ENCODE data around the gene ALAD.
A peak's percentile ranks its signal among the peaks of the same experiment; 100 is the strongest.

ALAD gene

DNA sequence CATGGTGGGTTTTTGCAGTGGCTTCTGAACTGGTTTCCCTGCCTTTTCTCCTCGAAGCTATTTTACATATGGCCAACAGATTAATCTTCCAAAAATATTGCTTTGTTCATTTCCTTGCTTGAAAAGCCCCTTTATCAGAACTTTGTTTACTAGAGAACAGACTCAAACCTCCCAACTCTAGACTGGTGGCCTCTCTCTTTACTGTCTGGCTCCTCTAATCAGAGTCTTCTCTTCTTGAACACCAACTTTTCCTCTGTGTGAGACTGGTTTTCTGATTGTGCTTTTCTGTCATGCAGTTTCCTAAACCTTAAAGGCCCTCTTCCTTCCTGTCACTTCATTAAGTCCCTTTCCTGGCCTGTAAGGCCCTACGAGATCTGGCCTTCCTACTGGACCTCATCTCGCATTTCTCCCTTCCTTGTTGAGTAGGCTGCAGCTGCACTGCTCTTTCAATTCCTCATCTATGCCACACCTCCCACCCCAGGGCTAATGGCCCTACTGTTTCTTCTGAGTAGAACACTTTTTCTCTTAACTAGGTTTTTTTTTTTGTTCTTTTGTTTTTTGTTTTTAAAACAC is 15.2 kb upstream of the ALAD start:
- Histone ChIP-seq H3K9me3 (replicated peaks; ENCODE audit: insufficient read depth, low read length) (no peaks in the 10 kb centered on the region), H3K4me3 (ENCODE audit: low read length) (no peak overlapping the region), H3K27me3 (replicated peaks; ENCODE audit: insufficient read depth, low read length) (no peaks in the 10 kb centered on the region), H3K9me2 (replicated peaks; ENCODE audit: insufficient read depth, low read length) (no peaks in the 10 kb centered on the region), H3K27ac (ENCODE audit: low read length) (peak overlapping the region; percentile 73; the same call in 1 of the 2 replicates), H3K36me3 (replicated peaks; ENCODE audit: insufficient read depth, low read length) (no peaks in the 10 kb centered on the region), H3K79me2 (ENCODE audit: low read length) (no peaks in the 10 kb centered on the region), H3K4me1 (ENCODE audit: low read length) (peaks cover 16% of the 10 kb centered on the region), H2AFZ (ENCODE audit: low read length) (peak overlapping the region; percentile 44), H3K9ac (ENCODE audit: low read length) (peak overlapping the region; percentile 25; the same call in 1 of the 2 replicates), H3F3A (ENCODE audit: insufficient read depth, low read length) (peaks cover 8% of the 10 kb centered on the region; the same call in 1 of the 2 replicates), H4K20me1 (ENCODE audit: insufficient read depth, low read length) (no peaks in the 10 kb centered on the region), H3K4me2 (ENCODE audit: low read depth, low read length) (peak overlapping the region; percentile 36)
- TF ChIP-seq EZH2phosphoT487 (IDR thresholded peaks at IDR 0.05; ENCODE audit: low read length) (no peak), EZH2 (optimal IDR thresholded peaks at IDR 0.05; ENCODE audit: low read depth, low read length) (no peak)
- TF ChIP-seq, protein P1, sequence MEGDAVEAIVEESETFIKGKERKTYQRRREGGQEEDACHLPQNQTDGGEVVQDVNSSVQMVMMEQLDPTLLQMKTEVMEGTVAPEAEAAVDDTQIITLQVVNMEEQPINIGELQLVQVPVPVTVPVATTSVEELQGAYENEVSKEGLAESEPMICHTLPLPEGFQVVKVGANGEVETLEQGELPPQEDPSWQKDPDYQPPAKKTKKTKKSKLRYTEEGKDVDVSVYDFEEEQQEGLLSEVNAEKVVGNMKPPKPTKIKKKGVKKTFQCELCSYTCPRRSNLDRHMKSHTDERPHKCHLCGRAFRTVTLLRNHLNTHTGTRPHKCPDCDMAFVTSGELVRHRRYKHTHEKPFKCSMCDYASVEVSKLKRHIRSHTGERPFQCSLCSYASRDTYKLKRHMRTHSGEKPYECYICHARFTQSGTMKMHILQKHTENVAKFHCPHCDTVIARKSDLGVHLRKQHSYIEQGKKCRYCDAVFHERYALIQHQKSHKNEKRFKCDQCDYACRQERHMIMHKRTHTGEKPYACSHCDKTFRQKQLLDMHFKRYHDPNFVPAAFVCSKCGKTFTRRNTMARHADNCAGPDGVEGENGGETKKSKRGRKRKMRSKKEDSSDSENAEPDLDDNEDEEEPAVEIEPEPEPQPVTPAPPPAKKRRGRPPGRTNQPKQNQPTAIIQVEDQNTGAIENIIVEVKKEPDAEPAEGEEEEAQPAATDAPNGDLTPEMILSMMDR (IDR thresholded peaks at IDR 0.05; ENCODE audit: low read length), result no peak
- peak; percentile 54 for DNase-seq

DNA sequence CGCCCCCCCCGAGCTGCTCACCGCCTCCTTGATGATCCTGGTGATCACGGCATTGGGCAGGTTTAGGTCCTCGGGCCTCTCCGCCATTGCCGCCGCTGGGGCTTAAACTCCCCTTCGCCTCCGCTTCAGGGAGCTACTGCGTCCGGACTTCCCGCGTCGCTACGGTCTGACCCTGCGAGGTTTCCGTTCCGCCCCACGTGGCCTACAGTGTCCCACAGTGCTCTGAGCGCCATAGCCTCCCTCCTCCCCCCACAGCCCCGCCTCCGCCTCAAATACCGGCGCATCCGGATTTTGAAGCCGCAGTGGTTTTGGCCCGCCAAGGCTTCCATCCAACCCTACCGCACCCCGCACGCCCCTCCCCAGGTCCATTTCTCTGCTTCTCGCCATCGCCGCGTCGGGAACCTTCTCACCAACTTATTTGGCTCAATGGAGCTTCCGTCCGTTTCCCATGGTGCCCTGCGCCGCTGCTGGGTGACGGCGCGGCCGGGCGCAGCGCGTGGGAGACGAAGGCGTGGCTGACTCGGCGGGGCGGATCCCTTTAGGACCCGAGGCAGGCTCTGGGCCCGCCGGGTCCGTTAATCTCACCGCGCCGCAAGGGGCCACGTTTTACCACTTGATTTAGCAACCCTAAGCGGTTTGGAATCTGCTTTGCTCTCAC is 9.3 kb upstream of the ALAD start, which contains the start of the genes C9orf43 and POLE3:
Gene C9orf43 (plus strand): TSS at position 541 of the 658 bp plus-strand sequence. CDS start 2,747 bp downstream, outside the sequence.
Gene POLE3 (minus strand): TSS at position 469 of the 658 bp plus-strand sequence. CDS start 382 bp downstream, at position 87.
- peak; percentile 96 for DNase-seq
- Histone ChIP-seq H3K27me3 (replicated peaks; ENCODE audit: insufficient read depth, low read length) (no peaks in the 10 kb centered on the region), H2AFZ (ENCODE audit: low read length) (peak within 1 kb of the TSS; percentile 89), H3K36me3 (replicated peaks; ENCODE audit: insufficient read depth, low read length) (peaks cover 3% of the 10 kb centered on the region; the same call in 1 of the 2 replicates), H3K27ac (ENCODE audit: low read length) (peak within 1 kb of the TSS; percentile 96), H3F3A (ENCODE audit: insufficient read depth, low read length) (peaks cover 39% of the 10 kb centered on the region), H3K9me3 (replicated peaks; ENCODE audit: insufficient read depth, low read length) (no peaks in the 10 kb centered on the region), H3K4me1 (ENCODE audit: low read length) (peaks cover 29% of the 10 kb centered on the region), H3K4me2 (ENCODE audit: low read depth, low read length) (peak within 1 kb of the TSS; percentile 100), H3K9ac (ENCODE audit: low read length) (peak within 1 kb of the TSS; percentile 98), H4K20me1 (ENCODE audit: insufficient read depth, low read length) (no peaks in the 10 kb centered on the region), H3K9me2 (replicated peaks; ENCODE audit: insufficient read depth, low read length) (no peaks in the 10 kb centered on the region), H3K79me2 (ENCODE audit: low read length) (peaks cover 28% of the 10 kb centered on the region), H3K4me3 (ENCODE audit: low read length) (peak within 1 kb of the TSS; percentile 99)
- TF ChIP-seq, protein P1 (IDR thresholded peaks at IDR 0.05; ENCODE audit: low read length), result no peak
- TF ChIP-seq EZH2 (optimal IDR thresholded peaks at IDR 0.05; ENCODE audit: low read depth, low read length) (no peak), EZH2phosphoT487 (IDR thresholded peaks at IDR 0.05; ENCODE audit: low read length) (no peak)

DNA sequence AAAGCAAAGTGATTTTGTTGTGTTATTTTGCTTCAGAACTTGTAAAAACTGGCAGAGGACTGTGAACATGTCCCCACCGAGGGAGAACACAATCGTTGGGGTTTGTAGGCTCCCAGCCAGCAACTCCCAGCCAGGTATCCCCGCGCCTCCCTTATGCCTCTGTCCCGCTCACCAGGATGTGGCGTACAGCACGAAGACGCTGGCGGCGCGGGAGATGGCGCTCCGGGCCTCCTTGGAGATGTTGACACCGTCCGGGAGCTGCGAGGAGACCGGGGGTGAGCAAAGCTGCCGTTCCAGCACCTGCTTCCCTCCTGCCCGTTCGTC is 8.8 kb upstream of the ALAD start:
- peak overlapping the region; percentile 99 for H3K4me3 ChIP-seq (ENCODE audit: low read length)
- peak overlapping the region; percentile 89; the same call in 1 of the 2 replicates for H2AFZ ChIP-seq (ENCODE audit: low read length)
- no peaks in the 10 kb centered on the region for H3K9me3 ChIP-seq (replicated peaks; ENCODE audit: insufficient read depth, low read length)
- peak overlapping the region; percentile 98 for H3K9ac ChIP-seq (ENCODE audit: low read length)
- peak overlapping the region; percentile 100 for H3K4me2 ChIP-seq (ENCODE audit: low read depth, low read length)
- TF ChIP-seq EZH2 (optimal IDR thresholded peaks at IDR 0.05; ENCODE audit: low read depth, low read length), result no peak
- TF ChIP-seq, protein P1 (IDR thresholded peaks at IDR 0.05; ENCODE audit: low read length), result 0 out of 2 replicates have a peak, but pooled peaks have one; percentile 5
- peaks cover 3% of the 10 kb centered on the region; the same call in 1 of the 2 replicates for H3K36me3 ChIP-seq (replicated peaks; ENCODE audit: insufficient read depth, low read length)
- DNase-seq, result no peak
- no peaks in the 10 kb centered on the region for H4K20me1 ChIP-seq (ENCODE audit: insufficient read depth, low read length)
- H3K4me1 ChIP-seq (ENCODE audit: low read length), result peaks cover 29% of the 10 kb centered on the region
- H3K79me2 ChIP-seq (ENCODE audit: low read length), result peaks cover 28% of the 10 kb centered on the region
- H3K27me3 ChIP-seq (replicated peaks; ENCODE audit: insufficient read depth, low read length), result no peaks in the 10 kb centered on the region
- peaks cover 39% of the 10 kb centered on the region for H3F3A ChIP-seq (ENCODE audit: insufficient read depth, low read length)
- H3K9me2 ChIP-seq (replicated peaks; ENCODE audit: insufficient read depth, low read length), result no peaks in the 10 kb centered on the region
- H3K27ac ChIP-seq (ENCODE audit: low read length), result peak overlapping the region; percentile 96

All from MM.1S (cell line).